ENCODE results near the gene RAG1. TPM values are rescaled to one million over a fixed set of nuclear protein-coding genes. Genes with fewer than 3 reads are reported as not detected.

Gene RAG1
- total RNA-seq, 1 donor from 2014 or later: under 0.01 TPM

- H3K4me3 ChIP-seq: no peak overlapping the region
- intact Hi-C loops (cut with DNase I): no loop called here
- H3K36me3 ChIP-seq: no peaks in the 10 kb centered on the region
- no peaks in the 10 kb centered on the region for H3K4me1 ChIP-seq
- H3K27me3 ChIP-seq: no peaks in the 10 kb centered on the region
- no peaks in the 10 kb centered on the region for H3K9me3 ChIP-seq
- TF ChIP-seq CTCF (IDR thresholded peaks at IDR 0.05): no peak
- no peak overlapping the region for H3K27ac ChIP-seq
- no peak for DNase-seq (ENCODE audit: low spot score in 2 of 2)
These were observed 41.6 kb downstream of the RAG1 start for GRCh38 chr11:36609383-36609782.

GRCh38 chr11:36615826-36616225, 48.0 kb downstream of the RAG1 start:
- intact Hi-C loops (cut with DNase I): no loop called here
- Histone ChIP-seq H3K36me3 (no peaks in the 10 kb centered on the region), H3K9me3 (no peaks in the 10 kb centered on the region), H3K27ac (no peak overlapping the region), H3K4me3 (no peak overlapping the region), H3K27me3 (no peaks in the 10 kb centered on the region), H3K4me1 (no peaks in the 10 kb centered on the region)
- DNase-seq (ENCODE audit: low spot score in 2 of 2): no peak
- TF ChIP-seq CTCF (IDR thresholded peaks at IDR 0.05): no peak

- intact Hi-C loops (cut with DNase I): no loop called here
- TF ChIP-seq CTCF (IDR thresholded peaks at IDR 0.05): no peak
These were observed 49.9 kb downstream of the RAG1 start for GRCh38 chr11:36617543-36618362.

GRCh38 chr11:36618363-36619047, 50.7 kb downstream of the RAG1 start:
- H3K4me3 ChIP-seq: peak overlapping the region in 1 of 2 donors; percentile 39

More at GRCh38 chr11:36617543-36618362, 49.9 kb downstream of the RAG1 start:
- Histone ChIP-seq H3K27ac (no peak overlapping the region), H3K27me3 (no peaks in the 10 kb centered on the region), H3K9me3 (no peaks in the 10 kb centered on the region), H3K4me1 (no peaks in the 10 kb centered on the region), H3K36me3 (no peaks in the 10 kb centered on the region), H3K4me3 (no peak overlapping the region)
- no peak for DNase-seq (ENCODE audit: low spot score in 2 of 2)

GRCh38 chr11:36619502-36619901, 51.7 kb downstream of the RAG1 start:
- no peak for DNase-seq (ENCODE audit: low spot score in 2 of 2)
- Histone ChIP-seq H3K9me3 (no peaks in the 10 kb centered on the region), H3K36me3 (no peaks in the 10 kb centered on the region), H3K4me3 (peak overlapping the region in 1 of 2 donors; percentile 39), H3K27me3 (no peaks in the 10 kb centered on the region), H3K27ac (no peak overlapping the region), H3K4me1 (no peaks in the 10 kb centered on the region)
- no peak for TF ChIP-seq CTCF (IDR thresholded peaks at IDR 0.05)
- intact Hi-C loops (cut with DNase I): no loop called here

More at GRCh38 chr11:36618363-36619047, 50.7 kb downstream of the RAG1 start:
- Histone ChIP-seq H3K27me3 (no peaks in the 10 kb centered on the region), H3K36me3 (no peaks in the 10 kb centered on the region), H3K9me3 (no peaks in the 10 kb centered on the region), H3K4me1 (no peaks in the 10 kb centered on the region), H3K27ac (no peak overlapping the region)
- no peak for TF ChIP-seq CTCF (IDR thresholded peaks at IDR 0.05)
- DNase-seq (ENCODE audit: low spot score in 2 of 2): no peak
- intact Hi-C loops (cut with DNase I): no loop called here

Measured in ascending aorta (tissue), 2 donors.